Esophagus squamous epithelium (tissue), 5 donors: Measurements from ENCODE around the gene PRODH. TPM values are rescaled to one million over a fixed set of nuclear protein-coding genes. Genes with fewer than 3 reads are reported as not detected.
"Not testable (repeated sequence)": the region's sequence is repeated elsewhere in the genome, so short reads cannot be mapped to it uniquely, and the experiment has no call there.

Source experiments
- DNase-seq: peaks from one replicate; lab custom pipeline; 2025; lab: John Stamatoyannopoulos, UW
- H3K27ac ChIP-seq, 4 donors: fragments of 200-600 bp; sonication (generic); one replicate each; pipeline ENCODE4 v1.5.1; 2016 to 2019; ENCODE audit warnings: mild to moderate bottlenecking in 1 of 4
- H3K27me3 ChIP-seq, 4 donors: fragments of 200-600 bp; sonication (generic); 1 replicate in 3 of 4; 2 replicates in 1 of 4; pipeline versions ENCODE4 v1.5.1 to v1.6.0; 2017 to 2021; ENCODE audit warnings: antibody characterized with exemption in 1 of 4
- H3K36me3 ChIP-seq, 3 donors: fragments of 200-600 bp; sonication (generic); one replicate each; pipeline ENCODE4 v1.5.1; 2016 to 2019
- H3K4me1 ChIP-seq, 3 donors: fragments of 200-600 bp; sonication (generic); one replicate each; pipeline ENCODE4 v1.5.1; 2017 to 2019
- H3K4me3 ChIP-seq, 4 donors: fragments of 200-600 bp; sonication (generic); 1 replicate in 3 of 4; 2 replicates in 1 of 4; pipeline ENCODE4 v1.5.1; 2016 to 2019; ENCODE audit warnings: mild to moderate bottlenecking in 2 of 4, moderate library complexity in 1 of 4
- H3K9me3 ChIP-seq, 3 donors: fragments of 200-600 bp; sonication (generic); one replicate each; pipeline ENCODE4 v1.5.1; 2016 to 2019
- CTCF ChIP-seq, 6 experiments: fragments of 450-650 bp in 4 of 6; fragments of 200-600 bp in 2 of 6; sonication (generic) in 2 of 6; IDR thresholded peaks; one replicate each; pipeline ENCODE4 v1.5.1; 2016 to 2019; ENCODE audit warnings: antibody characterized with exemption in 6 of 6, mild to moderate bottlenecking in 4 of 6, moderate library complexity in 4 of 6
- POLR2A ChIP-seq, 4 donors: fragments of 450-650 bp; IDR thresholded peaks; one replicate each; pipeline ENCODE4 v1.6.1; 2017; ENCODE audit warnings: antibody characterized with exemption in 4 of 4, mild to moderate bottlenecking in 4 of 4, moderate library complexity in 3 of 4
- WGBS, 2 donors: methylation state at CpG; one replicate each; pipeline ENCODE4 v1.1.5; 2018; 5-methylcytosine and 5-hydroxymethylcytosine counted together
- intact Hi-C: fragments of 100-400 bp; cut with DNase I; formaldehyde crosslinking; loops from one replicate; pipeline ENCODE4 v1.15.0; 2022
- total RNA-seq, 4 donors: library from RNA; depleted of rRNA; stranded (reverse); fragments of >200 nt; gene quantifications; one replicate each; pipeline ENCODE4 v1.1.0, GENCODE V29; 2016
- donor health status: DM: yes; HTN: yes; CAD: no.

Gene PRODH
- total RNA-seq, 4 donors from 2014 or later: 3.0 to 14.7 (median 8.0) TPM

- intact Hi-C loops, H3K27me3 ChIP-seq, H3K4me1 ChIP-seq, H3K36me3 ChIP-seq, H3K4me3 ChIP-seq, H3K9me3 ChIP-seq, H3K27ac ChIP-seq, DNase-seq: not testable (repeated sequence)
- no CpG with 5 or more reads among the region's 10 CpGs for WGBS, 2 donors
These were observed 23.7 kb downstream of the PRODH start for GRCh38 chr22:18912264-18912946.

GRCh38 chr22:18911535-18911934, 24.6 kb downstream of the PRODH start:
- WGBS, 2 donors: no CpG with 5 or more reads among the region's 2 CpGs

GRCh38 chr22:18909556-18909955, 26.5 kb downstream of the PRODH start:
- H3K9me3 ChIP-seq: no peaks in the 10 kb centered on the region
- no peaks in the 10 kb centered on the region for H3K27me3 ChIP-seq
- no peak for TF ChIP-seq POLR2A (IDR thresholded peaks at IDR 0.05)
- no peak for TF ChIP-seq CTCF (IDR thresholded peaks at IDR 0.05)
- no peaks in the 10 kb centered on the region for H3K36me3 ChIP-seq
- intact Hi-C loops: no loop called here
- no peaks in the 10 kb centered on the region for H3K4me1 ChIP-seq
- no CpG with 5 or more reads among the region's 5 CpGs for WGBS, 2 donors
- H3K4me3 ChIP-seq: no peak overlapping the region
- no peak overlapping the region for H3K27ac ChIP-seq
- DNase-seq: no peak

More at GRCh38 chr22:18911535-18911934, 24.6 kb downstream of the PRODH start:
- H3K9me3 ChIP-seq, H3K27ac ChIP-seq, DNase-seq, intact Hi-C loops, H3K27me3 ChIP-seq, H3K4me3 ChIP-seq, H3K36me3 ChIP-seq, H3K4me1 ChIP-seq: not testable (repeated sequence)

- Histone ChIP-seq H3K9me3 (no peaks in the 10 kb centered on the region), H3K27me3 (no peaks in the 10 kb centered on the region), H3K36me3 (no peaks in the 10 kb centered on the region), H3K4me1 (no peaks in the 10 kb centered on the region), H3K27ac (no peak overlapping the region), H3K4me3 (no peak overlapping the region)
- no peak for DNase-seq
- intact Hi-C loops: no loop called here
- TF ChIP-seq POLR2A (IDR thresholded peaks at IDR 0.05): no peak
- no peak for TF ChIP-seq CTCF (IDR thresholded peaks at IDR 0.05)
- WGBS, 2 donors: no CpG with 5 or more reads among the region's 13 CpGs
These were observed 29.2 kb downstream of the PRODH start for GRCh38 chr22:18906896-18907295.

GRCh38 chr22:18906410-18906745, 29.7 kb downstream of the PRODH start:
- H3K36me3 ChIP-seq, H3K4me1 ChIP-seq, intact Hi-C loops, H3K27ac ChIP-seq, H3K27me3 ChIP-seq, DNase-seq, H3K9me3 ChIP-seq, H3K4me3 ChIP-seq: not testable (repeated sequence)
- WGBS, 2 donors: no CpG with 5 or more reads among the region's 36 CpGs

GRCh38 chr22:18905540-18906409, 30.3 kb downstream of the PRODH start, which contains the start of gene DGCR6:
Gene DGCR6 (plus strand): TSS chr22:18906320. CDS start chr22:18906375, 55 bp downstream.
- H3K9me3 ChIP-seq: no peaks in the 10 kb centered on the region
- no CpG with 5 or more reads among the region's 77 CpGs for WGBS, 2 donors
- H3K4me1 ChIP-seq: no peaks in the 10 kb centered on the region
- H3K36me3 ChIP-seq: no peaks in the 10 kb centered on the region
- no peak within 1 kb of the TSS for H3K4me3 ChIP-seq
- no peaks in the 10 kb centered on the region for H3K27me3 ChIP-seq
- no peak for TF ChIP-seq CTCF (IDR thresholded peaks at IDR 0.05)
- no peak within 1 kb of the TSS for H3K27ac ChIP-seq
- no peak for DNase-seq
- intact Hi-C loops: no loop called here

GRCh38 chr22:18896037-18896657, 39.9 kb downstream of the PRODH start:
- WGBS, 2 donors: 100% methylated on average over 5 of the region's 7 CpGs; no CpG with 5 or more reads in 1 of the 2 donors
- H3K27ac ChIP-seq, DNase-seq, H3K9me3 ChIP-seq, intact Hi-C loops, H3K4me1 ChIP-seq, H3K4me3 ChIP-seq, H3K36me3 ChIP-seq, H3K27me3 ChIP-seq: not testable (repeated sequence)

GRCh38 chr22:18893775-18894174, 42.3 kb downstream of the PRODH start:
- no CpG with 5 or more reads among the region's 4 CpGs for WGBS, 2 donors
- H3K4me1 ChIP-seq, H3K36me3 ChIP-seq, H3K9me3 ChIP-seq, H3K27me3 ChIP-seq, intact Hi-C loops, DNase-seq, H3K27ac ChIP-seq, H3K4me3 ChIP-seq: not testable (repeated sequence)

GRCh38 chr22:18890510-18891192, 45.4 kb downstream of the PRODH start:
- H3K27ac ChIP-seq, H3K9me3 ChIP-seq, intact Hi-C loops, H3K4me3 ChIP-seq, H3K36me3 ChIP-seq, H3K27me3 ChIP-seq, H3K4me1 ChIP-seq, DNase-seq: not testable (repeated sequence)
- no CpG with 5 or more reads among the region's 5 CpGs for WGBS, 2 donors
